Endothelial cell of umbilical vein (primary cell): Measurements from ENCODE around the gene GALNT8. TPM values are rescaled to one million over a fixed set of nuclear protein-coding genes. Genes with fewer than 3 reads are reported as not detected.

Experiments
- BruUV-seq: library from RNA; stranded (reverse); fragments of 400-500 nt; replicated peaks from 2 replicates; lab custom pipeline; 2021; lab: Mats Ljungman, UMichigan
- CTCF ChIA-PET: fragments of 300-600, 350-600 bp; sonication (Branson Sonifier 250); formaldehyde crosslinking; loops from one replicate; lab custom pipeline; 2021; ENCODE audit warnings: antibody characterized with exemption, inconsistent platforms; lab: Charles Lee
- POLR2A ChIA-PET: fragments of 300-600, 350-600 bp; sonication (Branson Sonifier 250); formaldehyde crosslinking; loops from one replicate; lab custom pipeline; 2021; ENCODE audit warnings: antibody characterized with exemption, inconsistent platforms; lab: Charles Lee
- DNase-seq: peaks from one replicate; pipeline ENCODE4 v3.0.0-alpha.2; 2011; ENCODE audit warnings: low read depth, low spot score
- FAIRE-seq: peaks from 2 replicates; lab custom pipeline; 2011; peaks lifted over from hg19 to GRCh38; lab: Jason Lieb, UNC
- H2AFZ ChIP-seq: 2 replicates; pipeline ENCODE4 v1.6.0; 2012; ENCODE audit warnings: low read depth, low read length, control low read depth, inconsistent platforms
- H3K27ac ChIP-seq: 2 replicates; pipeline ENCODE4 v1.5.1; 2011; ENCODE audit warnings: low read depth, mild to moderate bottlenecking, control low read depth, low read length, moderate library complexity; ENCODE audit not compliant: insufficient read depth
- H3K27me3 ChIP-seq, 2 experiments: 2 replicates each; pipeline versions ENCODE4 v1.6.0 to v1.6.1; 2011; ENCODE audit warnings: low read length in 2 of 2, mixed read lengths in 1 of 2; ENCODE audit not compliant: control insufficient read depth in 2 of 2, insufficient read depth in 2 of 2
- H3K36me3 ChIP-seq, 2 experiments: 2 replicates in 1 of 2; 3 replicates in 1 of 2; pipeline ENCODE4 v1.5.1; 2011; ENCODE audit warnings: low read length in 2 of 2, mild to moderate bottlenecking in 1 of 2, moderate library complexity in 1 of 2; ENCODE audit not compliant: control insufficient read depth in 2 of 2, insufficient read depth in 2 of 2; ENCODE audit errors: extremely low read depth in 1 of 2
- H3K4me1 ChIP-seq: 3 replicates; pipeline ENCODE4 v1.5.1; 2011; ENCODE audit warnings: mild to moderate bottlenecking, low read length; ENCODE audit not compliant: control insufficient read depth, insufficient read depth; ENCODE audit errors: extremely low read depth
- H3K4me2 ChIP-seq: 2 replicates; pipeline ENCODE4 v1.6.1; 2011; ENCODE audit warnings: low read length, control low read depth, mixed read lengths; ENCODE audit not compliant: insufficient read depth
- H3K4me3 ChIP-seq, 3 experiments: fragments of 200-600 bp in 1 of 3; sonication (generic), shearing (Covaris generic) in 1 of 3; replicated peaks in 1 of 3; 2 replicates each; pipeline ENCODE4 v1.5.1; 2011 to 2016; ENCODE audit warnings: control low read depth in 3 of 3, low read length in 3 of 3, mild to moderate bottlenecking in 2 of 3, inconsistent platforms in 1 of 3, low read depth in 1 of 3, moderate library complexity in 1 of 3; ENCODE audit not compliant: insufficient read depth in 1 of 3
- H3K79me2 ChIP-seq: 2 replicates; pipeline ENCODE4 v1.6.0; 2012; ENCODE audit warnings: low read length, inconsistent platforms; ENCODE audit not compliant: control insufficient read depth, insufficient read depth
- H3K9ac ChIP-seq: replicated peaks from 2 replicates; pipeline ENCODE3; 2011; ENCODE audit warnings: low read length, control low read depth; ENCODE audit not compliant: insufficient read depth; ENCODE audit errors: extremely low read depth
- H3K9me1 ChIP-seq: replicated peaks from 3 replicates; pipeline ENCODE4 v1.6.0; 2011; ENCODE audit warnings: mild to moderate bottlenecking, low read length; ENCODE audit not compliant: control insufficient read depth, insufficient read depth; ENCODE audit errors: extremely low read depth
- H3K9me3 ChIP-seq: replicated peaks from 2 replicates; pipeline ENCODE4 v1.5.1; 2012; ENCODE audit warnings: low read length, inconsistent platforms; ENCODE audit not compliant: control insufficient read depth, insufficient read depth
- H4K20me1 ChIP-seq: replicated peaks from 2 replicates; pipeline ENCODE3; 2011; ENCODE audit warnings: mild to moderate bottlenecking, low read length; ENCODE audit not compliant: control insufficient read depth, insufficient read depth; ENCODE audit errors: extremely low read depth
- EZH2 ChIP-seq: IDR thresholded peaks from 2 replicates; pipeline ENCODE4 v1.6.1; 2012; ENCODE audit warnings: borderline replicate concordance, low read depth, mild to moderate bottlenecking, moderate library complexity, low read length, inconsistent platforms; ENCODE audit not compliant: severe bottlenecking
- FOS ChIP-seq: IDR thresholded peaks from 2 replicates; pipeline ENCODE4 v1.6.1; 2011; ENCODE audit warnings: mild to moderate bottlenecking, low read length, moderate library complexity, borderline replicate concordance; ENCODE audit not compliant: insufficient read depth
- GATA2 ChIP-seq: IDR thresholded peaks from 2 replicates; pipeline ENCODE4 v1.7.0; 2011; ENCODE audit warnings: low read depth, mild to moderate bottlenecking, moderate library complexity, mixed read lengths, low read length; ENCODE audit not compliant: insufficient read length, insufficient read depth
- JUN ChIP-seq: IDR thresholded peaks from 2 replicates; pipeline ENCODE4 v1.6.1; 2011; ENCODE audit warnings: borderline replicate concordance, low read depth; ENCODE audit not compliant: insufficient read length, insufficient read depth
- dilution Hi-C: fragments of 300-500 bp; cut with MboI; formaldehyde crosslinking; loops from one replicate; pipeline ENCODE4 v1.15.0; 2019; ENCODE audit warnings: low sequenced_read_pairs; ENCODE audit not compliant: extremely low pct_ligation_motif_present
- intact Hi-C: fragments of 100-400 bp; cut with micrococcal nuclease; formaldehyde crosslinking; loops from one replicate; pipeline ENCODE4 v1.10.0; 2022
- polyA plus RNA-seq, 4 experiments: library from polyadenylated mRNA; depleted of rRNA in 3 of 4; stranded (reverse) in 3 of 4; unstranded in 1 of 4; fragments of >200 nt; gene quantifications; 2 replicates each; pipeline versions ENCODE4 v1.2.1 to v1.2.3, GENCODE V29; 2011 to 2012; ENCODE audit warnings: missing spikeins in 1 of 4
- total RNA-seq: library from RNA; stranded (reverse); gene quantifications from 2 replicates; pipeline ENCODE4 v1.2.3, GENCODE V29; 2021
- TF ChIP-seq, protein P1 (sequence below), 2 donors: IDR thresholded peaks; 1 replicate in 1 of 2; 2 replicates in 1 of 2; pipeline ENCODE4 v1.5.1; 2011; ENCODE audit warnings: low read length in 2 of 2, mild to moderate bottlenecking in 2 of 2, moderate library complexity in 2 of 2, control low read depth in 1 of 2, inconsistent platforms in 1 of 2, low read depth in 1 of 2; ENCODE audit not compliant: insufficient read depth in 1 of 2; ENCODE audit errors: extremely low read depth in 1 of 2

GALNT8 gene
- total and polyA plus RNA-seq, 2 donors (not counting 3 experiments of a cell fraction or from before 2014, with no cell fraction given) = 0.03 to 0.09 TPM

DNA sequence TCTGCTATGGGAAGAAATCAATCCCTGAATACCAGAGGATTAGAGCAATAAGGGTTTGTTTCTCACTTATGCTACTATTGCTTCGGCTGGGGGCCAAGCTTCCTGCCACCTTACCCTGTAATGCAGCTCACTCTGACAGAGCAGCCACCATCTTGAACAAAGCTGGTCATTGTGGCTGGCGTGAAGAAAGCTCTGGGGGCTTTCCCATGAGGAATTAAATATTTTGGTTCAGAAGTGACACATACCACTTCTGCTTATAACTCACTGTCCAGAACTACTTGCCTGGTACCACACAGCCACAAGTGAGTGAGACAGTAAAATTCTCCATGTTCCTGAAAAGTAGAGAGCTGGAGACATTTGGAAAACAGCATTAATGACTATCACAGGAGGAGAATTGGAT, 82.6 kb downstream of the GALNT8 start:
- H3K9ac ChIP-seq = no peak overlapping the region
- no peak overlapping the region for H3K4me3 ChIP-seq

More for the DNA sequence above, 82.6 kb downstream of the GALNT8 start:
- no peak overlapping the region for H3K4me2 ChIP-seq
- no peak overlapping the region for H2AFZ ChIP-seq
- H3K36me3 ChIP-seq = no peaks in the 10 kb centered on the region
- no peak for FAIRE-seq
- peaks cover 4 to 9% of the 10 kb centered on the region in 2 experiments for H3K27me3 ChIP-seq
- no peaks in the 10 kb centered on the region for H3K9me3 ChIP-seq
- no peaks in the 10 kb centered on the region for H3K4me1 ChIP-seq
- BruUV-seq = no TSS peak
- TF ChIP-seq GATA2 (no peak), EZH2 (no peak), JUN (no peak), FOS (no peak)
- TF ChIP-seq, protein P1, sequence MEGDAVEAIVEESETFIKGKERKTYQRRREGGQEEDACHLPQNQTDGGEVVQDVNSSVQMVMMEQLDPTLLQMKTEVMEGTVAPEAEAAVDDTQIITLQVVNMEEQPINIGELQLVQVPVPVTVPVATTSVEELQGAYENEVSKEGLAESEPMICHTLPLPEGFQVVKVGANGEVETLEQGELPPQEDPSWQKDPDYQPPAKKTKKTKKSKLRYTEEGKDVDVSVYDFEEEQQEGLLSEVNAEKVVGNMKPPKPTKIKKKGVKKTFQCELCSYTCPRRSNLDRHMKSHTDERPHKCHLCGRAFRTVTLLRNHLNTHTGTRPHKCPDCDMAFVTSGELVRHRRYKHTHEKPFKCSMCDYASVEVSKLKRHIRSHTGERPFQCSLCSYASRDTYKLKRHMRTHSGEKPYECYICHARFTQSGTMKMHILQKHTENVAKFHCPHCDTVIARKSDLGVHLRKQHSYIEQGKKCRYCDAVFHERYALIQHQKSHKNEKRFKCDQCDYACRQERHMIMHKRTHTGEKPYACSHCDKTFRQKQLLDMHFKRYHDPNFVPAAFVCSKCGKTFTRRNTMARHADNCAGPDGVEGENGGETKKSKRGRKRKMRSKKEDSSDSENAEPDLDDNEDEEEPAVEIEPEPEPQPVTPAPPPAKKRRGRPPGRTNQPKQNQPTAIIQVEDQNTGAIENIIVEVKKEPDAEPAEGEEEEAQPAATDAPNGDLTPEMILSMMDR (IDR thresholded peaks at IDR 0.05; ENCODE audit: extremely low read depth in 1 of 2, insufficient read depth in 1 of 2, low read depth in 1 of 2, low read length in 2 of 2) = no peak
- ChIA-PET CTCF (no interaction called here), POLR2A (no interaction called here)
- dilution Hi-C loops = no loop called here
- no peak overlapping the region for H3K27ac ChIP-seq
- intact Hi-C loops = no loop called here
- H3K9me1 ChIP-seq = no peaks in the 10 kb centered on the region
- no peak for DNase-seq
- H4K20me1 ChIP-seq = no peaks in the 10 kb centered on the region
- H3K79me2 ChIP-seq = no peaks in the 10 kb centered on the region
